NK-92 treated with Interleukin-12 subunit alpha and Interleukin-12 subunit beta, amount 100 ng/mL, for 24 hours (cell line): ENCODE results near the gene TMEM52B.
"Not testable (repeated sequence)": the region's sequence is repeated elsewhere in the genome, so short reads cannot be mapped to it uniquely, and the experiment has no call there.

Experiments used
- DNase-seq: peaks from one replicate; lab custom pipeline; 2025; lab: John Stamatoyannopoulos, UW

TMEM52B gene

DNA sequence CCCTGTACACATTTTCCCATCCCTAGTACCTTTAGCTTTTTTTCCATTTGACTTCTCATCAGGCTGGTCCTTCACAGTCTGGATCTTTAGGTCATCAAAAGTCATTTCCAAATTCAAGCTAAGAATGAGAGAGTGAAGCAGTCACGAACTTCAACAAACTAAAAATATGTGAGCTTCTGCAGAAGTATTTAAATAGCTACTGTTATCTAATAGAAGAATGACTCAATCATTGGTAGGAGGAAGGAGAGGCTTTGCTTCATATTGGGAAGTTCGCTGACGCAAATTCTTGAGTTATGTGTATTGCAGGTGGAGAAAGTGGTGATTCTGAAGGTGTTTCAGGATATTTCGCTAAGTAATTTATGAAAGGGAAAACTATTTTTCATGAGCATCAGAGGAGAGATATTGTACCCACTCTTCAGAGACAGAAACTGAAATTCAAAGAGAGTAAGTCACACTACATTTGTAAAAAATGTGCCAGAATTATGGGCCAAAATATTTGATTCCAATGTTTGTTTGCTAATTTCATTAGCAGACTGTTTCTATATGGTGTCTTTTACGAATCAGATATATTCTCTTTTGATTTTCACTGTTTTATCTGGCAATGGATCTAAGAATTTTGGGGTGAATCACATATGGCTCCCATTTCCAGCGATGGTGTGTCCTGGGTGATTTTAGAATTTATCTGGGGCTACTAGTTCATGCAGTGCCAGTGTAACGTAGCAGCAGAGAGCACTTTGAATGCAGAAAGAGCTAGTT is 6.7 kb upstream of the TMEM52B start, which contains the start of gene OLR1:
OLR1 (minus strand) TSS at position 160 of the 756 bp plus-strand sequence; CDS start at position 105, 55 bp downstream.
- no peak for DNase-seq

DNA sequence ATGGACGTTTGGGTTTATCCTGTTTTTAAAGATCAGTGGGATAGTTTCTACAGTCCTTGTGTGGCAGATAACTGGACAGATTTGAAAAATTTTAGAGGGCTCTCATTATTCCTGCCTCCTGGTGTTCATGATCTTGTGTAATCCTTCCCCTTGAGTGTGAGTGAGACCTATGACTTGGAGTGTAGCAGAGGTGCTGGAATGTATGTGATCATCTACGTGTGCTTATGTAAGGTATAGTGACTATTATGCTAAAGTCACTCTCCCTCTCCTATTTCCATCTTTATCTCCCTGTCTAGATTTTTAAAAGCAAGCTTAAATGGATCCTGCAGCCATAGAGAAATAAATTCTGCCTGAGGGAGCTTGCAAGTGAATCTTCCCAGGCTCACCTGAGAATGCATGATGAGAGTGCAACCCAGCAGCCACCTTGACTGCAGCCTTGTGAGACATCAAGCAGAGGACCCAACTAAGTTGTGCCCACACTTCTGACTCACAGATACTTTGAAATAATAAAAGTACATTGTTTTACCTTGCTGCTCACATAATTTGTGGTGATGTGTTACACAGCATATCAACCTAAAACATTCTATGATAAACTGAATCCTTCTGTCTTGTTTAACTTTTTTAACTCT is 3.7 kb upstream of the TMEM52B start:
- DNase-seq = no peak

DNA sequence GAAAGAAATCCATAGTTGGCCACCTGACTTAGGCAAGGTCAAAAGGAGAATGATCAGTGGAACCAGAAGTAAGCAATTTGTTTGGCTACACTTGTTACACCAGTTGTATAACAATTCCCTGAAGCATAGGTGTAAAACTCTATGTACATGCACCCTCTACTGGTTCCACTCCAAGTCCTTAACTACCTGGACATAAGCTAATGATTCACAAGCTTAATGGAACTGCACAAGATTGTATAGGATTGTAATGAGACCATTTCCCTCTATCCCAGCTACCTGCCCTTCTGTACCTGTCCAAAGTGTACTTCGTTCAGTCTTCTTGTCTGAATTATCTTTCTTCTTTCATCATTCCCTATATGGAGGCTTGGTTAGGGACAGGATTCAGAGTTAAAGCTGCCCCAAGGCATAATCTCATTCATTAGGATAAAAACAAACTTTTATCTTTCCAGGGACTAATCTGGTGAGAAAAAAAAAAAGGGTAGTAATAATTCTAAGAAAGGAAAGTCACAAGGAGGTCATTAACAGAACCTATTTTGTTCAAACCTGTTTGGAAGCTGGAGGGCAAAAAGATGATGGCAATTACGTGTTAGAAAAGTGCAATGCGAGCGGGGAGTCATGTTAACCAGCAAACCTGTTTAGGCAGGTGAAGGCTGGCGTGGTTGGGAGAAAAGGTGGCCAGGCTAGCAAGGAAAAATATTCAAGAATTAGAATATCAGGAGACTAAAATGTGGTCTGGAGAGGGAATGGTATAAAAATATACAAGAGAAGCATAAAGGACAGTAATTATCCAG is 2.8 kb upstream of the TMEM52B start:
- DNase-seq = no peak

DNA sequence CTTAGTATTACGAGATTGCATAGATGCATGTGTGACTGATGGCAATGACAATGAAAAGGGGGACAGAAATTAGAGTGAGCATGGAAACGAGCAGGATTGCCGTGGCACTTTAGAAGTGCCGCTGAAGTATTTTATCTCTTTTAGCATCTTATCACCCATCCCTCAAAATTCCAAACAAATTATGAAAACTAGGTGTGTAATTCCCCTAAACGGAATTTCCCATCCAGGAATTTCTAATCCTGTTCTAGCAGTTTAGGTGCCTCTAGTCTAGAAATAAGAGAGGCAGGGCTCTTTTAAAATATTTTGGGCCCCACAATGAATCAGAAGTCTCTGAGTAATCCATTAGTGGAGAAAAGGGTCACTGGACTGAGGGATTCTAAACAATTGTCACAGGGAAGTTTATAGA is 947 bp downstream of the TMEM52B start:
- DNase-seq = no peak

DNA sequence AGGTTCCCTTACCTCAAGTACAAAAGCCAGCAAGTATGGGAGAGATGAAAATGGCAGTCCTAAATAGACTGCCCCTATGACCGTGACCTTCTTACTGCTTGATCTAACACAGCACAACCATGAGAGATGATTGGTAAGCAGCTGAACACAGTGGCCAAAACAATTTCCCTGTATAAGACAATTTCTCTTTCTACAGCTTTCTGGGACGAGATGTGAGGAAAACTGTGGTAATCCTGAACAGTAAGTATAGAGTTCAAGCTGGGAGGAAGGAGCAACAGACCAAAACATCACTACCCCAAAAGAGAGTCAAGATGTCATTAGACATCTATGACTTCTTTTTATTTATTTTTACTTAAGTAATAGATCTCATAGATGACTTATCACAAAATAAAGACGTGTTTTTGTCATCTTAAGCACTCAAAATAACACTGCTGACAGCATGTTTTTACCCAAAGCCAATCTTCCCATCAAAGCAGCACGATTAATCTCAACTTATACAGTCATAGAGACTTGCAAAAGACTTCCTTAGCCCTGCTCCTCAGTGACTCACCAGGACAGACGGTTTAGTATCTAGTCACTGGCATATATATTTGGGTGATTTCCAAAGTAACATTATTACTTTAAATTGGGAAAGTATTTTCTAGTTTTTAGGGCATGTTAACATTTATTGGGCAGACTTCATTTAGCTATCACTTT is 3.7 kb downstream of the TMEM52B start:
- no peak for DNase-seq

DNA sequence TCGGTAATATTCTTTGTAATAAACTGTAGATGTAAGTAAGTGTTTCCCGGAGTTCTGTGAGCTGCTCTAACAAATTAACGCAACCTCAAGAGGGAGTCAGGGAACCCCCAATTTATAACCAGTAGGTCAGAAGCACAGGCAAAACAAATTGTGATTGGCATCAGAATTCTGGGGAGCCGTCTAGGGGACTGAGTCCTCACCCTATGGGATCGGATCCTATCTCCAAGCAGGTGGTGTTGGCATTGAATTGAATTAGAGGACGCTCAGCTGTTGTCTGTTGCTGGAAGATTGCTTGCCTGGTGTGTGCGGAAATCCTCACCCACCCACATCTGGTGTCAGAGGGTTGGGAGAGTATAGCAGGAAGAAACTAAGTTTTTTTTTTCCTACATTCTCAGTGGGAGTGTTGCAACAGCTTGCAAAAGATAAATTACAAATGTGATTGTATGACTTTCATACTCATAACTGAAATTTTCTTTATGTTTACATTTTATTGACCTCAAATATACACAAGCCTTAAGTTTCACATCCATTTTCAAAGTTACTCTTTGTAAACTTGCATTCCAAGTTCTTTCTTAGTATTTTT is 5.5 kb downstream of the TMEM52B start:
- no peak for DNase-seq

DNA sequence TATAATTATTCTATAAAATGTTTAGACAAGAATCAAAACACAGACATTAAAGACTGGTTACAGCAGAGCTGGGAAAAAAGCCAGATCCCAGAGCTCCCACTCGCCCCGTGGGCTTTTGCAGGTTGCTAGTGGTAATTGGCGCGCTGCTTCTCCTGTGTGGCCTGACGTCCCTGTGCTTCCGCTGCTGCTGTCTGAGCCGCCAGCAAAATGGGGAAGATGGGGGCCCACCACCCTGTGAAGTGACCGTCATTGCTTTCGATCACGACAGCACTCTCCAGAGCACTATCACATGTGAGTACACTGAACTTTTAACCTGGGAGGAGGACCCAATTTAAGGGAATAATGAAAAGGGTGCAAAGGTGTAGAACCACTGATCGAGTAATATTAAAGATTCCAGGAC is 7.5 kb downstream of the TMEM52B start:
- DNase-seq = no peak

DNA sequence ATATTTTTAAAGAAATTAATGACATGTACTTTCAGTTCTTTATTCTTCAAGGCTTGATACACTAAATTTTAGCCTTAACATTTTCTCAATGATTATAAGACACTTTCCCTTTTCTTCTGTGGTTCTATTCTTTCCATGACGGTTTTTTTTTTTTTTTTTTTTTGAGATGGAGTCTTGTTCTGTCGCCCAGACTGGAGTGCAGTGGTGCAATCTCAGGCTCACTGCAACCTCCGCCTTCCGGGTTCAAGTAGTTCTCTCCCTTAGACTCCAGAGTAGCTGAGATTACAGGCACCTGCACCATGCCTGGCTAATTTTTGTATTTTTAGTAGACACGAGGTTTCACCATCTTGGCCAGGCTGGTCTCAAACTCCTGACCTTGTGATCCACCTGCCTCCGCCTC is 8.1 kb downstream of the TMEM52B start:
- DNase-seq = not testable (repeated sequence)

DNA sequence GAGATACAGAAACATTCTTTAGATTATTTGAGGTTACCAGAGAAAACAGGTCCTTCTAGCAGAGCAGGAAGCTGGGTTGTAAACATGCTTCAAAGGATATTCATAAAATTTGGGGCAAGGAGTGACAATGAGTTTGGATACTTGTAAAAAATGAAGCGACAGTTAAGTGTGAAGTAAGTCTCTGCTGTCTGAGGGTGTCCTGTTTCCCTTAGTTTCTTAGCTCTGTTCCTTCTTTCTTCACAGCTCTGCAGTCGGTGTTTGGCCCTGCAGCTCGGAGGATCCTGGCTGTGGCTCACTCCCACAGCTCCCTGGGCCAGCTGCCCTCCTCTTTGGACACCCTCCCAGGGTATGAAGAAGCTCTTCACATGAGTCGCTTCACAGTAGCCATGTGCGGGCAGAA is 10.8 kb downstream of the TMEM52B start:
- DNase-seq = no peak

DNA sequence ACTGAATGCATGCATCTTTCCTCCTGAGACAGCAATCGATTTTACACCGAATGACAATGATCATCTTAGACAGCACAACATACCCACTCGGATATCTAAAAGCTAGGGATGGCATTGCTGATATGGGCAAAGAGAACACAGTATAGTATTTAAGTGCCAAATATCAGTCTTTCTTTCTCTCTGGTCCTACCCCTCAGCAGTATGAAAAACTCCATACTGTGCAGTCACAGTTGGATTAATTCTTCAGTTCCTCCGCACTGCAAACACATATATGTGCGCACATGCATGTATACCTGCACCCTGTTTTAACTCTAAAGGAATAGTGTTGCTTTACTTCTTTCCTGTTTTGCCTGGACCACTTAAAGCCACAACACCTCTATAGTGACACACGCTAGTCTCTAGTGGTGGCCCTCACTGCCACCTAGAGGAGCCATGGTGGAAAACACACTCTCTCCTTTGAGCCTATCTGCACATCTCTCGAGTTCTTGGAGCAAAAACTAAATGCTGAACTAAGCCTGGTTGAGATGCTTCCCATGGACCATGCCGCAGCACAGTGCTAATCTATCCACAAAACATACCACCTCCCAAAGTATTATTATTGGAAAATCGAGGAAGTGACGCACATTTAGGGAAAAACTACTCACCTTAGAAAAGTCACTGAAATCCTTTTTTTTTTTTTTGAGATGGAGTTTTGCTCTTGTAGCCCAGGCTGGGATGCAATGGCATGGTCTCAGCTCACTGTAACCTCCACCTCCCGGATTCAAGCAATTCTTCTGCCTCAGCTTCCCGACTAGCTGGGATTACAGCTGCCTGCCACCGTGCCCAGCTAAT is 11.9 kb downstream of the TMEM52B start:
- peak; percentile 1 for DNase-seq

DNA sequence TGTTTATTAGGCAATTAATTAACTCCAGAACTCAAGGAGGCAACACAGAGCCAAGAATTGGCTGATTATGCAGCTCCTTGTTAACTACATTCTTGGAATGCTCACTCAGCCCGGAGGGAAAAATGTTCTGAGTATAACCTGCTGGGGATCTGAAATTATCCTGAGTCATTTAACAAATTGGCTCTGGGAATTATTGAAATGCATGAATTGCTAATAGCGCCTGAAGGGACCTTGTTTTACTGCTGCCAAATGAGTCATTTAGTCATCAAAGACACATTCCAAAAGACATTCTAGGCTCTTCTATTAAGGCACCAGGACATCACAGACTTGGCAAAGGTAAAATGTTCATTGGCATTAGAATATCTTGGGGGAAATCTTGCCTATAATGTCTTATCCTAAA is 13.0 kb downstream of the TMEM52B start:
- no peak for DNase-seq

DNA sequence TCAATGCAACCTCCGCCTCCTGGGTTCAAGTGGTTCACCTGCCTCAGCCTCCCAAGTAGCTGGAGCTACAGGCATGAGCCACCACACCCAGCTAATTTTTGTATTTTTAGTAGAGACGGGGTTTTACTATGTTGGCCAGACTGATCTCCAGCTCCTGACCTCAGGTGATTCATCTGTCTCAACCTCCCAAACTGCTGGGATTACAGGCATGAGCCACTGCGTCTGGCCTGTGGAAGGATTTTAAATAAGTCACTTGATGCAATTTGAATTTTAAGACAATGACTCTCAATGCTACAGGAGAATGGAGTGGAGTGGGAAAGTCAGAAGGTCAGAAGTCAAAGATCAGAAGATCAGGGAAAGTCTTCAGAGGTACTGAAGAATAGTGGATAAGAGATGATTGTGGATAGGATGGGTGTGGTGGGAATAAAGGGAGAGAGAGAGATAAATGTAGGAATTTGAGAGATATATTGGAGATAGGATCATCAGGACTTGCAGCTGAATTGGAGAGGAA is 15.4 kb downstream of the TMEM52B start:
- no peak for DNase-seq

DNA sequence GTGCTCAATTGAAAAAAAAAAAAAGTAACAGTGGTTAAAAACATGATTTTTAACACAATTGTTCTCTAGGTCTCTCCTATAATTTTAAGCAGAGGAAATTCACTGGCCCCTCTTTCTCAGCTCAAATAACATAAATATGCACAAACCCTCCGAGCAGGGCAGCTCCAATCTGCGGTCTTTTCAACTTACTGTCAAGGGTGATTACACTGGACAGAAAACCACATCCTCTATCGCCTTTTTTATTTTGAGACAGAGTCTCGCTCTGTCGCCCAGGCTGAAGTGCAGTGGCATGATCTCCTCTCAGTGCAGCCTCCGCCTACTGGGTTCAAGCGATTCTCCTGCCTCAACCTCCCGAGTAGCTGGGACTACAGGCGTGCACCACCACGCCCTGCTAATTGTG is 17.4 kb downstream of the TMEM52B start:
- DNase-seq = peak; percentile 15

DNA sequence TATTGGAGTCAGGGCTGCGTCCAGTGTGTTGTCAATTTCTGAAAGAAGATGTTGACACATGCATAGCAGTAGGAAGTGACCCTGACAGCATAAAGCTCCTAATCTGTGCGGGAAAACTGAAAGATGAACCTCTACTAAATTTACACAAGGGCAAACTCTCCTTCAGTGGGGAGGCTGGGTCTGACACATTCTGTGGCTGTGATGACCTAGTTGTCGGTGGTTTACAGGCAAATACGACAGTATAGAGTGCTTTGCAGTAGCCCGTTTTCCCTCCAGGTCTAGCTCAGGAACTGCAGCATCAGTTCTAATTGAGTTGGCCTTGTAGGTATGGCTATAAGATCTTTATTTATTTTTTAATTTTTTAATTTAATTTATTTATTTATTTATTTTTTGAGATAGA is 19.0 kb downstream of the TMEM52B start:
- DNase-seq = peak; percentile 25

DNA sequence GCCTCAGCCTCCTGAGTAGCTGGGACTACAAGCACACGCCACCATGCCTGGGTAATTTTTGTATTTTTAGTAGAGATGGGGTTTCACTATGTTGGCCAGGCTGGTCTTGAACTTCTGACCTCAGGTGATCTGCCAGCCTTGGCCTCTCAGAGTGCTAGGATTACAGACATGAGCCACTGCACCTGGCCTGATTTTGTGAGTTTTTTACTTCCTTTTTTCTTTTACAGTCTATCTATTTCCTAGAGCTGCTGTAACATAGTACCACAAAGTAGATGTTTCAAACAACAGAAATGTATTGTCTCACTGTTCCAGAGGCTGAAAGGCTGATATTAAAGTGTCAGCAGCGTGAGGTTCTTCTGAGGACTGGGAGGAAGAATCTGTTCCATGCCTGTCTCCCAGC is 25.7 kb downstream of the TMEM52B start:
- DNase-seq = not testable (repeated sequence)

DNA sequence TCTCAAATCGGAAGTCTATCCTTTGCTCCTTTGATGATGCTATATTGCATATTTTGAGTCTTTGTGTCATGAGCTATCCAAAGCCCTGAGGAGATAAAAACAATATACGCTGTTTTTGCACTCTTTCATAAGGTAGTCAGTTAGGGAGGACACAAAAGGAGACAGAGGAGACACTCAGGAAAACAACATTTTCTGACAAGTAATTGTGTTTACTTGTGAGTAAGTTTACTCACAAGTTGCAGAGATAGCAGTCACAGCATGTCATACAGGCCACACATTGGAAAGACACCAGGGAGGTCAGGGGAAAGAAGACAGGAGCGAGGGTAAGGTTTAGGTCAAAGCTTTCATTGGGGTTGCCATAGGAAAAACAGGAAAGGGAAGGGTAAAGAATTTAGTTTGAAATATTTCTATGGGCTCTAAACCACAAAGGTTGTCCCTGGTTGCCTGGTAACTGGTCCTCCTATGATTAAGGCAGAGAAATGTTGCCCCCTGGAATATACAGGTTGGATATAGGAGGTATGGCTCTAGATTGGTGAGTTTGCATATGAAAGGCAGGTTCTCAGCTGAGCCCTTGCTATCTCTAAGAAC is 26.5 kb downstream of the TMEM52B start:
- no peak for DNase-seq

DNA sequence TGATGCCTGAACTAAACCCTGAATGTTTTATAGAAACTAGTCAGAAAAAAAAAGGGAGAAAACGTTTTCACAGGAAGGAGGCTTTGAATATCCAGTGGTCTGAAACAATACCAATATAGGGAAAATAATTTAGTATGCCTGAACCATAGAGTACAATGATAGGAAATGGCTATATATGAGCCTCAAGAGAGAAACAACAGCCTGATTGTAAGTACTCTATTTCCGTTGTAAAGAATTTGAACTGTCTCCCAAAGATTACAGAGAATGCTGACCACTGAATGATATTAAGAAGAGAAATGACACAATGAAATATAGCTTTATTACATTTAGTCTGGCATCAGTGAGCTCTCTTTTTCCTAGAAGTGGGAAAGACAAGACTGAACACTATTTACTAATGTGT is 28.3 kb downstream of the TMEM52B start:
- no peak for DNase-seq

DNA sequence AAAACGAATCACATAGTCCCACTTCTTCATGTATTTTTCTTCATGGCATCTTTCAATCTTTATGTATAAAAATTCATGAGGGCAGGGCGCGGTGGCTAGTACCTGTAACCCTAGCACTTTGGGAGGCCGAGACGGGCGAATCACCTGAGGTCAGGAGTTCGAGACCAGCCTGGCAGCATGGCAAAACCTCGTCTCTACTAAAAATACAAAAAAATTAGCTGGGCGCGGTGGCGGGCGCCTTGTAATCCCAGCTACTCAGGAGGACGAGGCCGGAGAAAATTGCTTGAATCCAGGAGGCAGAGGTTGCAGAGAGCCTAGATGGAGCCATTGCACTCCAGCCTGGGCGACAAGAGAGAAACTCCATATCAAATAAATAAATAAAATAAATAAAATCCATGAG is 31.4 kb downstream of the TMEM52B start:
- DNase-seq = no peak

DNA sequence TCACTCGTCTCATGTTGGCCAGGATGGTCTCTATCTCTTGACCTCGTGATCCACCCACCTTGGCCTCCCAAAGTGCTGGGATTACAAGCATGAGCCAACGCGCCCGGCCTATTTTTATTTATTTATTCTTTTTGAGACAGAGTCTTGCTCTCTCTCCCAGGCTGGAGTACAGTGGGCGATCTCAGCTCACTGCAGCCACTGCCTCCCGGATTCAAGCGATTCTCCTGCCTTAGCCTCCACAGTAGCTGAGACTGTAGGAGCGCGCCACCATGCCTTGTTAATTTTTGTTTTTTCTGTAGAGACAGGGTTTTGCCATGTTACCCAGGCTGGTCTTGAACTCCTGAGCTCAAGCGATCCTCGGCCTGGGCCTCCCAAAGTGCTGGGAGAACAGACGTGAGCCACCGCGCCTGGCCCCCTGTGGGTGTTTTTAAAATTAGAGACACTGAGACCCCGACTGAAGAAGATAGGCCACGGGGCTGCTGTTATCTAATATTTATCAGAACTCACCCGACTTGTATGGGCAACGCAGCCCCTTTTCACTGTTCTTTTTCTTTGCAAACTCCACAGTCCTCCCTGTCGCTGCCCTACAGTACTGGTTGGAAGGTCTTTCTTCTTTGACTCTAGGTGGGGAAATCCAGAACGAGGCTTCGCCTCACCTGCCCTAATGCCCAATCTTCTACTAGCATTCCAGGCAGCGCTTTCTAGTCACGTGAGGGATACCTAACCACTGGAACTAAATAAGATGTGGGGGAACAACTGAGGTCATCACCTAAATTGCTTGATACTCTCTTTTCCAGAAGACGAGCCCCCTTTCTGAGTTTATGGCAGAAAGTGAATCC is 32.5 kb downstream of the TMEM52B start:
- DNase-seq = no peak
